ENCODE measurements around the gene ADAM22.

Gene ADAM22

DNA sequence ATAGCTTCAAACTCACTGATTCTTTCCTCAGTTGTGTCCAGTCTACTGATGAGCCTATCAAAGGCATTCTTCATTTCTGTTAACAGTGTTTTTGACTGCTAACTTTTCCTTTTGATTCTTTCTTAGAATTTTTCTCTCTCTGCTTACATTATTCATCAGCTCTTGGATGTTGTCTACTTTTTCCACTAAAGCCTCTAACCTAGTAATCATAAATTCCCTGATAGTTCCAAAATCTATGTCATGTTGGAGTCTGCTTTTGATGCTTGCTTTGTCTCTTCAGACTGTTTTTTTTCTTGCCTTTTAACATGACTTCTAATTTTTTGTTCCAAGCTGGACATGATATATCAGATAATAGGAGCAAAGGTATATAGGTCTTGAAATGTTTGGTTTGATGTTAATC lies 78.0 kb downstream of the ADAM22 start:
- no peaks in the 10 kb centered on the region for H3K27me3 ChIP-seq (ENCODE audit: insufficient read depth, low read length)
- no peaks in the 10 kb centered on the region for H3K4me1 ChIP-seq (ENCODE audit: insufficient read depth, low read length)
- H3K9me3 ChIP-seq (ENCODE audit: insufficient read depth, low read depth, low read length) = no peaks in the 10 kb centered on the region
- H3K36me3 ChIP-seq (ENCODE audit: insufficient read depth, low read depth, low read length) = no peaks in the 10 kb centered on the region
- no peak overlapping the region for H3K27ac ChIP-seq (ENCODE audit: low read length)
- no peak overlapping the region for H3K9ac ChIP-seq (ENCODE audit: low read depth, low read length)
- no peak overlapping the region for H3K4me3 ChIP-seq (ENCODE audit: low read length)

DNA sequence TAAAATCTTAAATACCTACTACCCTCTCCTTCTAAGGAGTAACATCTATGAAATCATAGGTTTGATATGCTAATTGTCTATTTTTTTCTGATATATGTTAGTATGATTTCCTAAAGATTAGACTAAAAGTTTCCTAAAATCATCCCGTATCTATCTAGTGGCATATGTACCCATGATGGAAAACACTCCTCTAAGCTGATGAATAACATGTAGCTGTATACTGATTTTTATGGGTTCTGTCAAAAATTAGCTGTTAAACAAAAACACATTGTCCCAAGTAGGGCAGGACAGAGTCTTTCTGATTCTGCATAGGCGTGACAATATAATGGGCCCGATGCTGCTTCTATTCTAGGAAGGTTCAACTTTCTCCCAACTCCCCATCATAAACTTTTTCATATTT lies 79.9 kb downstream of the ADAM22 start:
- H3K36me3 ChIP-seq (ENCODE audit: insufficient read depth, low read depth, low read length) = no peaks in the 10 kb centered on the region
- H3K9me3 ChIP-seq (ENCODE audit: insufficient read depth, low read depth, low read length) = no peaks in the 10 kb centered on the region
- H3K27ac ChIP-seq (ENCODE audit: low read length) = no peak overlapping the region
- H3K4me1 ChIP-seq (ENCODE audit: insufficient read depth, low read length) = no peaks in the 10 kb centered on the region
- H3K27me3 ChIP-seq (ENCODE audit: insufficient read depth, low read length) = no peaks in the 10 kb centered on the region
- H3K4me3 ChIP-seq (ENCODE audit: low read length) = no peak overlapping the region
- H3K9ac ChIP-seq (ENCODE audit: low read depth, low read length) = no peak overlapping the region

DNA sequence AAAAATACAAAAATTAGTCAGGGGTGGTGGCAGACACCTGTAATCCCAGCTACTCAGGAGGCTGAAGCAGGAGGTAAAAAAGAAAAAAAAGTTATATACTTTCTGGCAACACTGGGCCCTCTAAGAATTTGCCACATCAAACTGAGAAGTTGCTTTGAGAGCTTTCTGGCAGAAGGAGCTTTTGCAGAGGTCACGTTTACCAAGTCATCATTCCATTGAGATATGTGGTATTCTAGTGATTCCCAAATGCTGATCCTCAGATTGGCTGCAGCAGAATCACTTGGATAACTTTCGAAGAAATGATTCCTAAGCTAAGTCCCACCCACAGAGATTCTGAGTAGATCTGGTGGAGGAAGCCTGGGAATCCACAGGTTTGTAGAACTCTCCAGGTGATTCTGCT lies 80.5 kb downstream of the ADAM22 start:
- no peaks in the 10 kb centered on the region for H3K36me3 ChIP-seq (ENCODE audit: insufficient read depth, low read depth, low read length)
- H3K27me3 ChIP-seq (ENCODE audit: insufficient read depth, low read length) = no peaks in the 10 kb centered on the region
- no peak overlapping the region for H3K4me3 ChIP-seq (ENCODE audit: low read length)
- no peaks in the 10 kb centered on the region for H3K4me1 ChIP-seq (ENCODE audit: insufficient read depth, low read length)
- H3K9ac ChIP-seq (ENCODE audit: low read depth, low read length) = no peak overlapping the region
- H3K27ac ChIP-seq (ENCODE audit: low read length) = no peak overlapping the region
- no peaks in the 10 kb centered on the region for H3K9me3 ChIP-seq (ENCODE audit: insufficient read depth, low read depth, low read length)

DNA sequence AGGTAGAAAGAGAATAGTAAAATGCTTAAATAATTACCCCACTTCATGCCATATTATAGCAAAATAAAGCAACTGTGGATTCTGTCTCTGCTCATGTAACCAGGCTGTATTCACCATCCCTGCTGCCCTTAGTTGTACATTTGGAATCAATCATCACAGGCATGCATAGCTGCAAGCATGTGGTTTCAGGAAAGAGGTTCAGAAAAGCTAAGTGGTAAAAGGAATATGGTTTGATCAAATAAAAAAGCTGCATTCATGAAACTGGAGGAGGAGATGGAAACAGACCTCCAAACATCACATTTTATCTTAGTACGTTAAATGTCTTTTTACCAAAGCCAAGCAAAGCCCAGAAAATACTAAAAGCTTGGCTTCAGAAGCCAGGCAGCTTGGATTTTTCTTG lies 81.3 kb downstream of the ADAM22 start:
- H3K27ac ChIP-seq (ENCODE audit: low read length) = no peak overlapping the region
- H3K4me1 ChIP-seq (ENCODE audit: insufficient read depth, low read length) = peaks cover 4% of the 10 kb centered on the region; the same call in 1 of the 2 replicates
- no peak overlapping the region for H3K9ac ChIP-seq (ENCODE audit: low read depth, low read length)
- no peaks in the 10 kb centered on the region for H3K36me3 ChIP-seq (ENCODE audit: insufficient read depth, low read depth, low read length)
- no peaks in the 10 kb centered on the region for H3K9me3 ChIP-seq (ENCODE audit: insufficient read depth, low read depth, low read length)
- no peak overlapping the region for H3K4me3 ChIP-seq (ENCODE audit: low read length)
- no peaks in the 10 kb centered on the region for H3K27me3 ChIP-seq (ENCODE audit: insufficient read depth, low read length)

DNA sequence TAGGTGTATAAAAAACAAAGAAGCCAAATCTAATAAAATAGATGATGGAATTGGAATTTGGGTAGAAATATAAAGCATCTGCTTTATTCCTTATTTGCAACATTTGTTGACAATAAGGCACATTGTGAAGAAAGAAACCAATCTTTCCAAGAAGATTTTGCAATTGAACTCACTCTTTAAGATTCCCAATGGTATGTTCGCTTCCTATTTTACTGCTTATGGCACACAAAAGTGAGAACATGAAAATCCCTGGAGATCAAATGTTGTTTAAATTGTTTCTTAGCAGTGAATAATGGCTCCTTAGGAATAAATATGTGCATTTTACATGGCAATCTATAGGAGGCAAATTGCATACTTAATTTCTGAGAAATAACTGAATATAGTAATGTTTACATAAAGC lies 84.5 kb downstream of the ADAM22 start:
- H3K27ac ChIP-seq (ENCODE audit: low read length) = no peak overlapping the region
- no peaks in the 10 kb centered on the region for H3K36me3 ChIP-seq (ENCODE audit: insufficient read depth, low read depth, low read length)
- no peaks in the 10 kb centered on the region for H3K9me3 ChIP-seq (ENCODE audit: insufficient read depth, low read depth, low read length)
- no peak overlapping the region for H3K4me3 ChIP-seq (ENCODE audit: low read length)
- no peak overlapping the region for H3K9ac ChIP-seq (ENCODE audit: low read depth, low read length)
- peaks cover 5% of the 10 kb centered on the region; the same call in 1 of the 2 replicates for H3K4me1 ChIP-seq (ENCODE audit: insufficient read depth, low read length)
- no peaks in the 10 kb centered on the region for H3K27me3 ChIP-seq (ENCODE audit: insufficient read depth, low read length)

DNA sequence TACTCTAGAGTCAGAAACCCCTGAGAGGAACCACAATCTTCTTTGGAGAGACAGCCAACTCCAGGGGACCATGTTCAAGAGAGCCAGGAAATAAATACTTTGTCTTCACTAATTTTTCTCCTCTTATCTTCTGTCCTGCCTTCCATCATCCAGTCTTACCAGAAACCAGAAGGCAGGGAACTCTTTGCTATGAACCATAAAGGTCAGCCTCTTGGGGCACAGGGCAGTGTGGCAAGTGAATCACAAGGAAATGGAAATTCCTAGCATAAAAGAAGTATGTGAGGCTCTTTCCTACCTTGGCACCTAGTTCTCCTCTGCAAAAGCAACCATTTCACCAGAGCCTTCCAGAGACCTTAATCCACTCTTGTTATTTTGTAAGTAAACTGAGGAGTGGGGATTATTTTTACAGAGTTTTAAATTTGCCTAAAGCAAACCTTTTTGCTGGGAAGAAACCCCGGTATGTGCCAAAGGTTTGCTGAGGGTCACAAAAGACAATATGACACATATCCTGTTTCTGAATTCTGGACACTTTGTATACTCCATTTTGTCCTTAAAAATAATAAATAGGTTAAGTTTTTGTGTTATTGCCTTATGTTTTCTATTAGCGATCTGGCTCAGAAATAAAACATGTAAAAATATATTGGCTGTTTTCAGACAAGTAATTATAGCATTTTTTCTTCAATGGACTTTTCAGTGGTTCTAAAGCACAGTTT lies 87.1 kb downstream of the ADAM22 start:
- Histone ChIP-seq H3K4me1 (ENCODE audit: insufficient read depth, low read length) (peaks cover 5% of the 10 kb centered on the region; the same call in 1 of the 2 replicates), H3K27me3 (ENCODE audit: insufficient read depth, low read length) (no peaks in the 10 kb centered on the region), H3K27ac (ENCODE audit: low read length) (no peak overlapping the region), H3K36me3 (ENCODE audit: insufficient read depth, low read depth, low read length) (no peaks in the 10 kb centered on the region), H3K9ac (ENCODE audit: low read depth, low read length) (no peak overlapping the region), H3K4me3 (ENCODE audit: low read length) (no peak overlapping the region), H3K9me3 (ENCODE audit: insufficient read depth, low read depth, low read length) (no peaks in the 10 kb centered on the region)

DNA sequence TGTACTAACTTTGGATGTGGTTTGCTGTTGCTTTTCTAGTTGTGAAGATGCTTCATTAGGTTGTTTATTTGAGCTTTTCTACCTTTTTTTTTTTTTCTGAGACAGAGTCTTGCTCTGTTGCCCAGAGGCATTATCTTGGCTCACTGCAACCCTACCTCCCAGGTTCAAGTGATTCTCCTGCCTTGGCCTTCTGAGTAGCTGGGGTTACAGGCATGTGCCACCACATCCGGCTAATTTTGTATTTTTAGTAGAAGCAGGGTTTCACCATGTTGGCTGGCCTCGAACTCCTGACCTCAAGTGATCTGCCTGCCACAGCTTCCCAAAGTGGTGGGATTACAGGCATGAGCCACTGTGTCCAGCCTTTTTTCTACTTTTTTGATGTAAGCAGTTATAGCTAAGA lies 93.7 kb downstream of the ADAM22 start:
- Histone ChIP-seq H3K27ac (ENCODE audit: low read length) (no peak overlapping the region), H3K4me3 (ENCODE audit: low read length) (no peak overlapping the region), H3K9ac (ENCODE audit: low read depth, low read length) (no peak overlapping the region), H3K36me3 (ENCODE audit: insufficient read depth, low read depth, low read length) (no peaks in the 10 kb centered on the region; the same call in 1 of the 2 replicates), H3K27me3 (ENCODE audit: insufficient read depth, low read length) (no peaks in the 10 kb centered on the region), H3K9me3 (ENCODE audit: insufficient read depth, low read depth, low read length) (peaks cover 30% of the 10 kb centered on the region), H3K4me1 (ENCODE audit: insufficient read depth, low read length) (no peaks in the 10 kb centered on the region)

DNA sequence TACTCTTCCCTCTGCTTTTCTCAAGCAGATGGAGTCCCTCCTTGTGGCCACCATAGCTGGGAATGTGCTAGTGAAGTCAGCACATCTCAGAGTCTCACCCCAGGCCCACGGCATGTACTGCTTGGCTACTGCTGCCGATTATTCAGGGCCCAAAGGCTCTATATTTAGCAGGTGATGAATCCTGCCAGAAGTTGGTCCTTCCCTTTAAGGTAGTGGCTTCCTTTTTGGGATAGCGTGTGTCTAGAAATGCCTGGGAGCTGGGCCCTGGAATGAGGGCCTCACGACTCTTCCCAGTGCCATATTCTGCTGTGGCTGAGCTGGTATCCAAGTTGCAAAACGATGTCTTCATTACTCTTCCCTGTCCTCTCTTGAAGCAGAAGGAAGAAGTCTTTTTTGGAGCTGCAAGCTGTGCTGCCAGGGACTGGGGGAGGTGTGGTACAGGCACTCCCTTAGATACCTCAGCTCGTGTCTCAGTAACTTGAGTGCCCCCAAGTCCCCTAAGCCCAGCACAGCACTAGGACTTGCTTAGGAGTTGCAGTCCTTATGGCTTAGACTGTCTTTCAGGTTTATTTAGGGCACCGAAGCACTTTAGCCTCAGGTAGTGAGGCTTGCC lies 100.1 kb downstream of the ADAM22 start:
- H3K36me3 ChIP-seq (ENCODE audit: insufficient read depth, low read depth, low read length) = no peaks in the 10 kb centered on the region; the same call in 1 of the 2 replicates
- H3K4me3 ChIP-seq (ENCODE audit: low read length) = no peak overlapping the region
- no peak overlapping the region for H3K27ac ChIP-seq (ENCODE audit: low read length)
- no peaks in the 10 kb centered on the region for H3K4me1 ChIP-seq (ENCODE audit: insufficient read depth, low read length)
- H3K9me3 ChIP-seq (ENCODE audit: insufficient read depth, low read depth, low read length) = peaks cover 33% of the 10 kb centered on the region
- no peak overlapping the region for H3K9ac ChIP-seq (ENCODE audit: low read depth, low read length)
- no peaks in the 10 kb centered on the region for H3K27me3 ChIP-seq (ENCODE audit: insufficient read depth, low read length)

DNA sequence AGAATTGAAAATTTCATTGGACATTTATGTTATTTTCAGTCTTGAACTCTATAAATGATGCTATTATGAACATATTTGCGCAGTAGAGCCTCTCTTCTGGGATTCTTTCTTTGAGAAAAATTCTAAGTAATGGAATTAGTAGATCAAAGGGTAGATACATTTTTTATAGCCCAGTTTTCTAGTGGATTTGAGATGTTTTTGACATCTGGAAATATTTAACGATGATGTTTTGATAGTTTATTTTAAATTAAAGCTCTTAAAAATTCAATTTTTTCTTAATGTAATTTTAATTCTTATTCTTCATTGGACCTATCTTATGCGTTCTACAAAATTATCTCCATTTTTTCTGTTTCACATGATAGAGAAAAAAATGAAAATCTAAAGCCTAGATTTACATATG lies 103.0 kb downstream of the ADAM22 start:
- Histone ChIP-seq H3K4me1 (ENCODE audit: insufficient read depth, low read length) (no peaks in the 10 kb centered on the region), H3K27ac (ENCODE audit: low read length) (no peak overlapping the region), H3K9me3 (ENCODE audit: insufficient read depth, low read depth, low read length) (peaks cover 10% of the 10 kb centered on the region; the same call in 1 of the 2 replicates), H3K9ac (ENCODE audit: low read depth, low read length) (no peak overlapping the region), H3K27me3 (ENCODE audit: insufficient read depth, low read length) (no peaks in the 10 kb centered on the region), H3K36me3 (ENCODE audit: insufficient read depth, low read depth, low read length) (no peaks in the 10 kb centered on the region), H3K4me3 (ENCODE audit: low read length) (no peak overlapping the region)

DNA sequence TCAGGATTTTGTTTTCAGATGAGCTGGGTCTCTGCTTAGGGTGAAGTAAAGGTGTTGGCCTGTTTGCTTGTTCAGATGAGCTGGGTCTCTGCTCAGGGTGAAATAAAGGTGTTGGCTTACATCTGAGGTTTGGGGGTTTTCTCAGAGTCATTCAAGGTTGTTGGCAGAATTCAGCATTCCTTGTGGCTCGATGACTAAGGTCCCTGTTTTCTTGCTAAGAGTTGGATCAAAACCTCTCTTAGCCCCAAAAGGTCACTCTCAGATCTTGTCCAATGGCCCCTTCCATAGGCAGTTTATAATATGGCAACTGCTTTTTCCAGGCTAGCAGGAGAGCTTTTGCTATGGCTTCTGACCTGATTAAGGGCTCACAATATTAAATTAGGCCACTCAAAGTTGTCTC lies 106.6 kb downstream of the ADAM22 start:
- no peak overlapping the region for H3K4me3 ChIP-seq (ENCODE audit: low read length)
- no peaks in the 10 kb centered on the region for H3K4me1 ChIP-seq (ENCODE audit: insufficient read depth, low read length)
- H3K9ac ChIP-seq (ENCODE audit: low read depth, low read length) = no peak overlapping the region
- H3K36me3 ChIP-seq (ENCODE audit: insufficient read depth, low read depth, low read length) = no peaks in the 10 kb centered on the region
- no peaks in the 10 kb centered on the region for H3K27me3 ChIP-seq (ENCODE audit: insufficient read depth, low read length)
- no peaks in the 10 kb centered on the region for H3K9me3 ChIP-seq (ENCODE audit: insufficient read depth, low read depth, low read length)
- H3K27ac ChIP-seq (ENCODE audit: low read length) = no peak overlapping the region

DNA sequence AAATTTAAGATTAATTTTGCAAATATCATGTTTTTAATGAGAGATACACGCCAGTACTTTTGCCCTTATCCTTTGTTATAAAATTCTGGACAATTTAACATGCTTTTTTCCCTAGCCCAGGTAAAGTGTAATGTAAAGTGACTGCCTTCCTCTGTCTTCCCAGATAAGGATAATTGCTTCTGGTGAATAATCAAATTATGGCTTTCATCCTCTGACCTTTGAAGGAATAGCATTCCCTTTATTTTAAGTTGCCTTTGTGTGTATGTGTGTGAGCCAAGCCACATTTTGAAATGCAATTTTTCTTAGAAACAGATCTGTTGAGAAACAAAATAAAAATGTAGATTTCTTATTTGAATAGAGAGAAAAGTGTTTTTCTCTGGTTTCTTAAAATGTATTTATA lies 107.5 kb downstream of the ADAM22 start:
- Histone ChIP-seq H3K9ac (ENCODE audit: low read depth, low read length) (no peak overlapping the region), H3K9me3 (ENCODE audit: insufficient read depth, low read depth, low read length) (no peaks in the 10 kb centered on the region), H3K27me3 (ENCODE audit: insufficient read depth, low read length) (no peaks in the 10 kb centered on the region), H3K4me3 (ENCODE audit: low read length) (no peak overlapping the region), H3K27ac (ENCODE audit: low read length) (no peak overlapping the region), H3K4me1 (ENCODE audit: insufficient read depth, low read length) (no peaks in the 10 kb centered on the region), H3K36me3 (ENCODE audit: insufficient read depth, low read depth, low read length) (no peaks in the 10 kb centered on the region)

DNA sequence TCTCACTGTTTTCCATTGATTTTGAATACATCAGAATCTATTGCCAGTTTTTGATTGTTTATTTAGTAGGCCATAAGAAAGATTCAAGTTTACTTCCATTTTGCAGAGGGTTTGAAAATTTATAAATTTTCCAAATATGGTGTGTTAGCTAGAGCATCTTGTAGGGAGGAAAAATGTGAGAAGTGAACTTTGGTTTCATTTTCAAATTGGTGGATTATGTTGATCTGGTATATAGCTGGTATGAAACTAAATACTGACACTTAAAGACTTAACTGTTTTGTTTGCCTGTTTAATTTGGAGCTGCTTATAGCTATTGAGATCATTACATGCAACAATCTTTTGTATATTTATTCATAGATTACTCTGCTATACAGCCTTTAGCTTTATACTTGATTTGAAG lies 108.1 kb downstream of the ADAM22 start:
- Histone ChIP-seq H3K27me3 (ENCODE audit: insufficient read depth, low read length) (no peaks in the 10 kb centered on the region), H3K9ac (ENCODE audit: low read depth, low read length) (no peak overlapping the region), H3K9me3 (ENCODE audit: insufficient read depth, low read depth, low read length) (no peaks in the 10 kb centered on the region), H3K36me3 (ENCODE audit: insufficient read depth, low read depth, low read length) (no peaks in the 10 kb centered on the region), H3K4me3 (ENCODE audit: low read length) (no peak overlapping the region), H3K27ac (ENCODE audit: low read length) (no peak overlapping the region), H3K4me1 (ENCODE audit: insufficient read depth, low read length) (no peaks in the 10 kb centered on the region)

Measured in iPS-20b (cell line).